ENCODE data around the gene NUDCD3.

The NUDCD3 gene

GRCh38 chr7:44341401-44341800 lies 149.1 kb downstream of the NUDCD3 start:
- no peak for DNase-seq

- DNase-seq, result no peak
These were observed 151.9 kb downstream of the NUDCD3 start for GRCh38 chr7:44338600-44338999.

GRCh38 chr7:44336491-44336890 lies 154.0 kb downstream of the NUDCD3 start:
- DNase-seq, result no peak

GRCh38 chr7:44335184-44335583 lies 155.3 kb downstream of the NUDCD3 start:
- DNase-seq, result no peak

GRCh38 chr7:44334734-44335097 lies 155.7 kb downstream of the NUDCD3 start:
- DNase-seq, result no peak

- no peak for DNase-seq
These were observed 156.3 kb downstream of the NUDCD3 start for GRCh38 chr7:44333911-44334733.

- no peak for DNase-seq
These were observed 158.8 kb downstream of the NUDCD3 start for GRCh38 chr7:44331682-44332081.

- DNase-seq, result no peak
These were observed 160.1 kb downstream of the NUDCD3 start for GRCh38 chr7:44330331-44330730.

- DNase-seq, result no peak
These were observed 160.6 kb downstream of the NUDCD3 start for GRCh38 chr7:44329888-44330287.

Measured in activated naive CD4-positive, alpha-beta T cell treated with Interleukin-2 at 50 U/mL for 16 hours (primary cell).